Measurements from ENCODE around the gene TNNI3K.
"Not testable (repeated sequence)": the region's sequence is repeated elsewhere in the genome, so short reads cannot be mapped to it uniquely, and the experiment has no call there.

Gene TNNI3K, protein sequence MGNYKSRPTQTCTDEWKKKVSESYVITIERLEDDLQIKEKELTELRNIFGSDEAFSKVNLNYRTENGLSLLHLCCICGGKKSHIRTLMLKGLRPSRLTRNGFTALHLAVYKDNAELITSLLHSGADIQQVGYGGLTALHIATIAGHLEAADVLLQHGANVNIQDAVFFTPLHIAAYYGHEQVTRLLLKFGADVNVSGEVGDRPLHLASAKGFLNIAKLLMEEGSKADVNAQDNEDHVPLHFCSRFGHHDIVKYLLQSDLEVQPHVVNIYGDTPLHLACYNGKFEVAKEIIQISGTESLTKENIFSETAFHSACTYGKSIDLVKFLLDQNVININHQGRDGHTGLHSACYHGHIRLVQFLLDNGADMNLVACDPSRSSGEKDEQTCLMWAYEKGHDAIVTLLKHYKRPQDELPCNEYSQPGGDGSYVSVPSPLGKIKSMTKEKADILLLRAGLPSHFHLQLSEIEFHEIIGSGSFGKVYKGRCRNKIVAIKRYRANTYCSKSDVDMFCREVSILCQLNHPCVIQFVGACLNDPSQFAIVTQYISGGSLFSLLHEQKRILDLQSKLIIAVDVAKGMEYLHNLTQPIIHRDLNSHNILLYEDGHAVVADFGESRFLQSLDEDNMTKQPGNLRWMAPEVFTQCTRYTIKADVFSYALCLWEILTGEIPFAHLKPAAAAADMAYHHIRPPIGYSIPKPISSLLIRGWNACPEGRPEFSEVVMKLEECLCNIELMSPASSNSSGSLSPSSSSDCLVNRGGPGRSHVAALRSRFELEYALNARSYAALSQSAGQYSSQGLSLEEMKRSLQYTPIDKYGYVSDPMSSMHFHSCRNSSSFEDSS

GRCh38 chr1:74235153-74235552, at the start of gene TNNI3K:
Gene TNNI3K (plus strand): TSS chr1:74235387. CDS start chr1:74235452, 65 bp downstream.
- no peak for DNase-seq

DNA sequence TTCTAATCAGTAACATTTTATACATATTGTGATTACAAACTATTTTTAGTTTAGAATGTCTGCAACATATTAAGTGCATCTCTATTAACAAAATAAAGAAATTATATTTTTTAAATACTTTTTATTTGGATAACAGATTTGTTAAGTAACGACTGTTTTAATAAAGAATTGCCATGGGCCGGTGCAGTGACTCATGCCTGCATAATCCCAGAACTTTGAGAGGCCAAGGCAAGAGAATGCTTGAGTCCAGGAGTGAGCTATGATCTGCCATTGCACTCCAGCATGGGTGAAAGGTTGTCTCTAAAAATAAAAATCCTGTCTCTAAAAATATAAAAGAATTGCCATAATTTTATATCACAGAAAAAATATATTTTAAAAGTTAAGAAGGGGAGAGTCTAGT, 41.3 kb upstream of the TNNI3K start:
- DNase-seq: no peak

GRCh38 chr1:74195339-74195738, 39.8 kb upstream of the TNNI3K start:
- no peak for DNase-seq

GRCh38 chr1:74197255-74197654, 37.9 kb upstream of the TNNI3K start:
- peak; percentile 34 for DNase-seq

DNA sequence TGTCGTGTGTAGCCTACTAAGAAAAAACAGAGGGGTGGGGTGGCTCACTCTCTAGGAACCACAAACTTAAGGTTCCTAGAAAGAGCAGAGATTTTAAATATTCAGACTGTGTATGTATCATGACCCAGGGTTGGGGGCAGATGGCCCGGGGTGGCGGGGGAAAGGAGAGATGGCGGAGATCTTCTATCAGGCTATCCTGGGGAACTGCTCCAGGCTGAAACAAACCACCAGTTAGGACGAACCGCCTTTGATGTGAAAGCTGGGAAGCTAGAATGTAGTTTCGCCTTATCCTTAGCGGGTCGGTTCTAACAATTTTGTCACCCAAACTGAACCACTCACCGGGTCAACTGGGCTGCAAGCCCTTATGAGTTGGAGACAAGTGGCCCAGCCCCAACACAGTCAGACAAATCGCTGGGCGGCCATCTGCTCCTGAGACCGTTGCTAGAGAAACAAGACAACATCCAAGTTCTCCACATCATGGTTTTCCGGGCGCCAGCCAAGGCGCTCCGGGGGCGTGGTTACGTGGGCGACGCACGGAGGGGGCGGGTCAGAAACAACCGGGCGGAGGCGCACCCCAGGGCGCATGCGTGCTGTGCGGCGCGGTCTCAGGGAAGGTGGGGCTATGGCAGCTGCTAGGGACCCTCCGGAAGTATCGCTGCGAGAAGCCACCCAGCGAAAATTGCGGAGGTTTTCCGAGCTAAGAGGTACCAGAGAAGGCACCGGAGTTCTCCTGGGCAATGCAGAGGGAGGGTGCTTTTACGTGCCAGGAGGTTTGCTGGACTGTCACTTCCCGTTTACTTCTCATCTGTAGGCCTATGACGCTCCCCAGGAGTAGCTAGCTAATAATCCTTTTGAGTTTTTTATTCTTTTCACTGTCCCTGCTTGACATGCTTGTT, 37.3 kb upstream of the TNNI3K start, which contains the start of the genes FPGT and LRRIQ3:
TSS of gene FPGT (plus strand) at position 586 of the 896 bp plus-strand sequence. CDS start at position 623, 37 bp downstream.
TSS of gene LRRIQ3 (minus strand) at position 520 of the 896 bp plus-strand sequence. CDS start 14,492 bp downstream, outside the sequence.
- peak; percentile 97 for DNase-seq

DNA sequence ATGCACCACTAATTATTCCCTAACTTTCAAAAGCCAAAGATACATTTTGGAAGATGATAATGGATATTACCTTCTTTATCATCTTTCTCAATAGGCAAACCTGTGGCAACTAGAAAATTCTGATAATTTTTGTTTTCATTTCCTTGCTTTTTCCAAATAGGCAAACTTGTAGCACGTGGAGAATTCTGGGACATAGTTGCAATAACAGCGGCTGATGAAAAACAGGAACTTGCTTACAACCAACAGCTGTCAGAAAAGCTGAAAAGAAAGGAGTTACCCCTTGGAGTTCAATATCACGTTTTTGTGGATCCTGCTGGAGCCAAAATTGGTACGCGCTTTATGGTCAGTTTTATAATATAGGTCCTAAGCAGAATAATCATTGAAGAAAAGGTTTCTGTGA, 35.7 kb upstream of the TNNI3K start:
- peak; percentile 80 for DNase-seq

DNA sequence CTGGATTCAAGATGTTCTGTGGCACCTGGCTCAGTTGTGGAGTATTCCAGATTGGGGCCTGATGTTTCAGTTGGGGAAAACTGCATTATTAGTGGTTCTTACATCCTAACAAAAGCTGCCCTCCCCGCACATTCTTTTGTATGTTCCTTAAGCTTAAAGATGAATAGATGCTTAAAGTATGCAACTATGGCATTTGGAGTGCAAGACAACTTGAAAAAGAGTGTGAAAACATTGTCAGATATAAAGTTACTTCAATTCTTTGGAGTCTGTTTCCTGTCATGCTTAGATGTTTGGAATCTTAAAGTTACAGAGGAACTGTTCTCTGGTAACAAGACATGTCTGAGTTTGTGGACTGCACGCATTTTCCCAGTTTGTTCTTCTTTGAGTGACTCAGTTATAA, 29.9 kb upstream of the TNNI3K start:
- DNase-seq: no peak

DNA sequence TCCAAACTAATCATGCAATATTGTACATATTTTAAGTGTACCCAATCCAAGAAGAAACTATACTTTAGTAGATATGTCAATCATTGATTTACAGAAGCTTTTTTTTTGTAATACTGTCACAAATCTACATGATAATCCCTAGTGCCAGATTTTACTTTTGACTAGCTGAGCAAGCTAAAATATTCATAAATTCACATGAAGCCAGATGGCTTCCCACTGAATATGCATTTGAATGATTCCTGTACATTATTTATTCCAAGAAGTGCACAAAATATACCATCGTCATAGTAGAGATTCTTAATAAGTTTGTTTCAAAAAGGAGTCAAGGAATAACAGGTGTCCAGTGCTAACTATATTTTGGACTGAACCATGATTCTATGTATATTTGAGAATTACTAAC, 20.0 kb upstream of the TNNI3K start:
- no peak for DNase-seq

DNA sequence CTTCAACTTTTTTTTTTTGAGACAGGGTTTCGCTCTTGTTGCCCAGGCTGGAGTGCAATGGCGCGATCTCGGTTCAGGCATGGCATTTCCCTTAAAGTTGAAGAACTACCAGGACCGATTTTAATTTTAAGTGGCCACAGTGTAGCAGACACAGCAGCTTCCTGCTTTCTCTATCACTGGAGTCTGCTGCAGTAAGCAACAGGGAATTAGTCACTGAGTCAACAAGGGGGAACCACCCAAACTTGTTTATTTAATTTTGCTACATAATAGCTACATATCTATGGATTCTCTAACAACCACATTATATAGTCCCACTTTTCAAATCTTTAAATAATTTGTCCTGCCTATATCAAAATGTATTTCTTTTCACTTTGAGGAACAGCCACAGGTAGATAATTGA, 12.5 kb upstream of the TNNI3K start:
- no peak for DNase-seq

GRCh38 chr1:74223453-74223852, 11.7 kb upstream of the TNNI3K start:
- no peak for DNase-seq

GRCh38 chr1:74236440-74236839, 1.3 kb downstream of the TNNI3K start:
- DNase-seq: no peak

DNA sequence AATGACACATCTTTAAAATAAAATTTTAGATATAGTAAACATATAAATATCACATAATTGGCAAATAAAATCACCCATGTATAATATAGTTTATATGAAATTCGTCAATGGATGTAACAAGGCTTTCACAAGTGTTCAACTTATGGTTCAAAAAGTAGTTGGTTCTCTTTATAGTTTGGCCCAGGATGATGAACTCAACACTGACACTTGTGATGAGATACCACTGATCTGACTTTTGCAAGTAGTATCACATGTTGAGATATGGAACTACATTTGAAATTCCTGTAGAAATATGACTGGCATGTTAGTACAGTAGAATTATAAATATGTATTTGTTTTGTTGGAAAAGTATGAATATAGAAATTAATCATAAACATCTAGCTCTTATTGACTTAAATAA, 1.8 kb downstream of the TNNI3K start:
- DNase-seq: no peak

- no peak for DNase-seq
Observed at GRCh38 chr1:74237787-74238186, 2.6 kb downstream of the TNNI3K start.

- no peak for DNase-seq
Observed at GRCh38 chr1:74245168-74245772, 10.1 kb downstream of the TNNI3K start.

- DNase-seq: no peak
Observed at GRCh38 chr1:74246315-74246714, 11.1 kb downstream of the TNNI3K start.

- DNase-seq: no peak
Observed at GRCh38 chr1:74247881-74248528, 12.8 kb downstream of the TNNI3K start.

DNA sequence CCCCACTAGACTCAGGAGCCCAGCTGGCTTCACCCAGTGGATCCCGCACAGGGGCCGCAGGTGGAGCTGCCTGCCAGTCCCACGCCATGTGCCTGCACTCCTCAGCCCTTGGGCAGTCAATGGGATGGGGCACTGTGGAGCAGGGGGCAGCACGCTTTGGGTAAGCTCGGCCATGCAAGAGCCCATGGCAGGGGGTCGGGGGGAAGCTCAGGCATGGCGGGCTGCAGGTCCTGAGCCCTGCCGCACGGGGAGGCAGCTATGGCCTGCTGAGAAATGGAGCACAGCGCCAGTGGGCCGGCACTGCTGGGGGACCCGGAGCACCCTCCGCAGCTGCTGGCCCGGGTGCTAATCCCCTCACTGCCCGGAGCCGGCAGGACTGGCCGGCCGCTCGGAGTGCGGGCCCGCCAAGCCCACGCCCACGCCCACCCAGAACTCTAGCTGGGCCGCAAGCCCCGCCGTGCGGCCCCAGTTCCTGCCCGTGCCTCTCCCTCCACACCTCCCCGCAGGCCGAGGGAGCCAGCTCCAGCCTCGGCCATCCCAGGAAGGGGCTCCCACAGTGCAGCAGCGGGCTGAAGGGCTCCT, 18.1 kb downstream of the TNNI3K start:
- not testable (repeated sequence) for DNase-seq

GRCh38 chr1:74266001-74266400, 30.8 kb downstream of the TNNI3K start:
- DNase-seq: no peak

GRCh38 chr1:74271503-74271902, 36.3 kb downstream of the TNNI3K start:
- DNase-seq: no peak

DNA sequence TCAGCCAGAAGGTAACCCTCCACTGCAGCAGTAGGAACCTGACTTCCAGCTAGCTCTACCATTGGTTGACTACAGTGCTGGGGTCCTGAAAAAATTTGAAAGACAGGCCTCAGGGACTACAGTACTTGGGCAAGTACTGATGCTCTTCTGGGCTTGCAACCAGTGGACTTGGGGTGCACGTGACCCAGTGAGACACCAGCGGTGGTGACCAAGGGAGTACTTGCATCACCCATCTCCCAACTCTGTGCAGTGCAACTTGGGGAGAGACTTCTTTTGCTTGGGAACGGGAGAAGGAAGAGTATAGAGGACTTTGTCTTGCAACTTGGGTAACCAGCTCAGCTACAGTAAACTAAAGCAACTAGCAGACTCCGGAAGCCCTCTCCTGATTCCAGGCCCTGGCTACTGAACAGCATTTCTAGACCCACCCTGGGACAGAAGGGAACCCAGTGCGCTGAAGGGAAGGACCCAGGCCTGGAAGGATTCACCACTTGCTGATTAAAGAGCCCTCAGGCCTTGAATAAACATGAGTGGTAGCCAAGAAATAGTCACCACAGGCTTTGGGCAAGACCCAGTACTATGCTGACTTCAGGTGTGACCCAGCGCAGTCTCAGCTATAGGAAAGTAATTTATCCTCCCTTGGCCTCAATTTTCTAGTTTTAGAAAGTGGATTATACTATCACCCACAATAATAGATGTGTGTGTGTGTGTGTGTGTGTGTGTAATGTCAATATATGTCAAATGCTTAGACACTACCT, 45.6 kb downstream of the TNNI3K start:
- DNase-seq: no peak

DNA sequence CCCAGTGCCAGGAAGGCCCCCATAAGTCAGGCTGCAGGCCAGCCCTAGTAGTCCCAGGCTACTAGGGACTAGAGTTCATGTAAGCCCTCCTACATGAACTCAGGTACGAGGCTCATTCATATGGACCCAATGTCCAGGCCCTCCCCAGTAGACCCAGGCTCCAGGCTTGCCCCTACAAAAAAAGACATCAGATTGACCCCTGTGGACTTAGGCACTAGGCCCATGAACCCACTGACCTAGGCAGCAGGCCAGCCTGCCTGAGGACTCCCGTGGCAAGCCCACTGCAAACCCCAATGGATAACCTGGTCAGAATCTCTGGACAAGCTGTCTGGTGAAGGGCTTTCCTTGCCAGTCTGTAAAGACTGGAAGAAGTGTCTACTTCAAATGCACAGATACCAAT, 51.2 kb downstream of the TNNI3K start:
- no peak for DNase-seq
